ENCODE data around the gene LIN28B.
A peak's percentile ranks its signal among the peaks of the same experiment; 100 is the strongest.

The LIN28B gene

GRCh38 chr6:105087571-105088211 is 130.8 kb downstream of the LIN28B start:
- TF ChIP-seq CTCF (IDR thresholded peaks at IDR 0.05) = peak; percentile 87

- TF ChIP-seq CTCF (IDR thresholded peaks at IDR 0.05) = no peak
These were observed 134.4 kb downstream of the LIN28B start for GRCh38 chr6:105091140-105091829.

- TF ChIP-seq CTCF (IDR thresholded peaks at IDR 0.05) = no peak
These were observed 137.3 kb downstream of the LIN28B start for GRCh38 chr6:105094133-105094640.

- no peak for TF ChIP-seq CTCF (IDR thresholded peaks at IDR 0.05)
These were observed 138.2 kb downstream of the LIN28B start for GRCh38 chr6:105095139-105095538.

GRCh38 chr6:105097288-105097687 is 140.4 kb downstream of the LIN28B start:
- TF ChIP-seq CTCF (IDR thresholded peaks at IDR 0.05) = no peak

- no peak for TF ChIP-seq CTCF (IDR thresholded peaks at IDR 0.05)
These were observed 142.5 kb downstream of the LIN28B start for GRCh38 chr6:105099371-105099770.

- no peak for TF ChIP-seq CTCF (IDR thresholded peaks at IDR 0.05)
These were observed 145.3 kb downstream of the LIN28B start for GRCh38 chr6:105102186-105102585.
